ENCODE results near the gene OLIG3.

Gene OLIG3

GRCh38 chr6:137496368-137496767, 2.2 kb upstream of the OLIG3 start:
- no peak for DNase-seq (ENCODE audit: low read depth in 2 of 2)

- DNase-seq (ENCODE audit: low read depth in 2 of 2) = no peak
Observed at GRCh38 chr6:137495703-137496336, 1.6 kb upstream of the OLIG3 start.

GRCh38 chr6:137494988-137495702, 951 bp upstream of the OLIG3 start:
- no peak for DNase-seq (ENCODE audit: low read depth in 2 of 2)

DNA sequence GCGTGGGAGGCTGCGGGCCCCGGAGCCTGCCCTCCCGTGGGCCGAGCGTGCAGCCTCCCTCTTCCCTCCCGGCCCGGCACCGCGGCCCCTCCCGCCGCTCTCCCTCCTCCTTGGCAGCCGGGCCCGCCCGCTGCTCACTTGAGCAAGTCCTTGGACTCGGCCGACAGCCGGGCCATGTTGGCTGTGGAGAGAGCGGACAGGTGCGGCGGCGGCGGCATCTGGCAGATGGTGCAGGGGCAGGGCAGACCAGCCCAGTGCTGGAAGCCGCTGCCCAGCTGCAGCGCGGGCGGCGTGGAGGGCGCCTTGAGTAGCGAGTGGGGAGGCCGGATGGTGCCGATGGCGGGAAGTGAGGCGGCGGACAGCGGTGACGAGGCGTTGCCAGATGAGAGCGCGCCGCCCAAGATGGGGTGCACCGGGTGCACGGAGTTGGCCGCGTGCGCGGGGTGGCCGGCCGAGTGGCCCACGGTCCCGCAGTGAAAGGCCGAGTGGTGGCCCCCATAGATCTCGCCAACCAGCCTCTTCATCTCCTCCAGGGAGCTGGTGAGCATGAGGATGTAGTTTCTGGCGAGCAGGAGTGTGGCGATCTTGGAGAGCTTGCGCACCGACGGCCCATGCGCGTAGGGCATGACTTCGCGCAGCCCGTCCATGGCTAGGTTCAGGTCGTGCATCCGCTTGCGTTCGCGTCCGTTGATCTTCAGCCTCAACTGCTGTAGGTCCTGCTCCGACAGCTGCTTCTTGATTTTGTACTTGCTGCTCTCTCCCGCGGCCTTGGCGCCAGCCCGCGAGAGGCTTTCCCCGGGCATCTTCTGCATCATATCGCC, 766 bp downstream of the OLIG3 start:
- no peak for DNase-seq (ENCODE audit: low read depth in 2 of 2)

- no peak for DNase-seq (ENCODE audit: low read depth in 2 of 2)
Observed at GRCh38 chr6:137492289-137493217, 1.6 kb downstream of the OLIG3 start.

DNA sequence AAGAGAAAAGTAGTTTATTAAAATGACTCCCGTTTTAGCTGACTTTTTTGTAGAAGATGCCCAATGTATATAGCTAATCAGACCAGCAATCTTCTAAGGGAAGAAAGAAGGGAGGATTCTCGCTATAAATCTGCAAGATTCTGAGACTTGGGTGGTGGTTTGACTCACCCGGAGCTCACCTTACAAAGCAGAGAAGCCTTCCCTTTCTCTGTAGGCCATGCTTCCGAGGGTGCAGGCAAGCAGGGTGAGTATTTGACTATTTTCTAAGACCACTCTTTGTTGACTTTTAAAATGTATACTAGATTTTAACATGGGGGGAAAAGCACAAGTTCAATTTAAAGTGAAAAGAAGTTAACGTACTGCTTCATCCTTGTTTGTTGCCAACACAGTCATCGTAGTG, 2.7 kb downstream of the OLIG3 start:
- DNase-seq (ENCODE audit: low read depth in 2 of 2) = no peak

- no peak for DNase-seq (ENCODE audit: low read depth in 2 of 2)
Observed at GRCh38 chr6:137490961-137491360, 3.2 kb downstream of the OLIG3 start.

DNA sequence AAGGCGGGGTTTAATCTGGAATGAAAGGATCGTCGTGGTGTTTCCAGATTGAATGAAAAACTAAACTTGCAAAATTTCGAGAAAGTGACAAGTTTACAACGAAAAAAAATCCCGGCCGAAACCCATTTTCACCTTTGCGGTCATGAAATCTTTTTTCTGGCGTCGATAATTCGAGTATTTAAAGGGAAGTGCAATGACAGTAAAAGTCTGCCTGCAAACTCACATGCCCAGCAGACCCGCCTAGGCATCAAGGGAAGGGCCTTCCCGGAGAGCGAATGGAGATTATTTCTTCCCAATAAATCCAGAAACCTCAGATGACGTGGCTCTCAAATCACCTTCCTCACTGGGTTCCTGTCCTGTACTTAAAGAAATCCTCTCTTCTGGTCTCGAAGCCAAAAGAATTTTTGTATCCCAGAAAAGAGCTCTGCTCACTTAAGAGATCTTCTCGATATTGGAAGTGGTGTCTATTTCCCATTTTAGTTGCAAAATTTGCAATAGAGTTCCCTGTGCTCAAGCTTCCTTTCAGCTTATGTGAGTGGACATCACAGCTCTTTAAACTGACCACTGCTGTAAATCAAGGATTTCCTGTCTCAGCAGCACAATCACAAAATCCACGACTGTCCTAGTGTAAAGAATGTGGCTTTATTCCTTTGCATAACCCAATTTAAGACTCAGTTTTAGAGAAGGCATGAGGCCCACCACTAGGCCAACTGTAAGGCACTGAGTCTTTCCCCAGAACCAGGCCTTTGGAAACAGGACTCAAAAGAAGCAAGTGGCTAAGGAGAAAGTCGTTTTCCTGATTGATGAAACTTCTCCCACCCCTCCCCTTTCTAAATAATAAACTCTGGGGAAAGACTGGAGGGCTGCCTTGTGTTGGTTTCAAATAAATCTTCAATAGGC, 3.9 kb downstream of the OLIG3 start:
- DNase-seq (ENCODE audit: low read depth in 2 of 2) = no peak

GRCh38 chr6:137489046-137490005, 4.9 kb downstream of the OLIG3 start:
- DNase-seq (ENCODE audit: low read depth in 2 of 2) = no peak

- no peak for DNase-seq (ENCODE audit: low read depth in 2 of 2)
Observed at GRCh38 chr6:137488150-137489045, 5.8 kb downstream of the OLIG3 start.

GRCh38 chr6:137487869-137488149, 6.4 kb downstream of the OLIG3 start:
- no peak for DNase-seq (ENCODE audit: low read depth in 2 of 2)

DNA sequence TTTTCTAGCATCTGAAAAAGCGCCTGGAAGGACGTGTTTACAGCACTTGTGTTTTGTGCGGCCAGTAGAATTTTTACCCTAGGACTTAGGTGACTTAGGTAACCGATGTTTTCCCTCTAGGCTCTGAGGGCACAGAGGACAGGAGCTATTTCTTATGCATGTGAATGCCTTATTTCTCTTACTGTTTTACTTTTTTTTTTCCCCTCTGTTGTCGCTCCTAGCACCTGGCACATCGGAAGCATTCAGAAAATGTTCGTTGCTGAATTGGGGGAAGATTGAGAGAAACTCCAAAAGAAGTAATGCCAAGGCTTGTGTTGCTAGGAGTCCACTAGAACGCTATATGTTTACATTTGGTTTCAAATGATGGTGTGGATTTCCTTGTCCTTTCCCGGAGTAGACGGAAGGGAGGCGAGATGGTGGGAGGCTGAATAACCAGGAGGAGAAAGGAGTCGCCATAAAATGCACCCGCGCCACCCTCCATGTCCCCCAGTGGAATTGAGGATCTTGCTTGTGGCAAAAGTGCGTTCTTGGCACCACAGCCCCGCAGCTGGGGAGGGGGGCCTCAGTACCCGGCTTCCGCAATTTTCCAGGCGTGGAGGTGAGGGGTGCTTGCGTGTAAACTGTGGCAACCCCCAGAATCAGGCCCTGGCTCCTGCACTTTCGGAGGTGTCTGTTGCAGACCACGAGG, 6.9 kb downstream of the OLIG3 start:
- no peak for DNase-seq (ENCODE audit: low read depth in 2 of 2)

- no peak for DNase-seq (ENCODE audit: low read depth in 2 of 2)
Observed at GRCh38 chr6:137486416-137486815, 7.8 kb downstream of the OLIG3 start.

- DNase-seq (ENCODE audit: low read depth in 2 of 2) = no peak
Observed at GRCh38 chr6:137480431-137480830, 13.8 kb downstream of the OLIG3 start.

DNA sequence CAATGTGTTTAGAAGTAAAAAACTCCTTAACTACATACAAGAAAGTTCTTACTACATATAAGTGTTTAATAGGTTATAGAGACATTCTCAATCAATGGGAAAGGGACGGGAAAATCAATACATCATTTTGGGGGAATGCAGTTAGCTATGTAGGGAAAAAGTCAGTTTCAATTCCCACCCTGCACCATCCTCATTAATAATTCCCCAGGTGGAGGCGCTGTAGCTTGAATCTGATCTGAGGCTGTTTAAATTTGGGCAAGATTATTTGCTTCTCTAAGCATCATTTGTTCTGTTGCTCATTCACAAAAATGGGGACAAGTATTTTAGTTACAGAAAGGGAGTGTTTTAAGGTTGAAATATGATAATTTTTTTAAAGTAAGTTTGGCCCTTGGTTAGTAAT, 19.1 kb downstream of the OLIG3 start:
- DNase-seq (ENCODE audit: low read depth in 2 of 2) = no peak

DNA sequence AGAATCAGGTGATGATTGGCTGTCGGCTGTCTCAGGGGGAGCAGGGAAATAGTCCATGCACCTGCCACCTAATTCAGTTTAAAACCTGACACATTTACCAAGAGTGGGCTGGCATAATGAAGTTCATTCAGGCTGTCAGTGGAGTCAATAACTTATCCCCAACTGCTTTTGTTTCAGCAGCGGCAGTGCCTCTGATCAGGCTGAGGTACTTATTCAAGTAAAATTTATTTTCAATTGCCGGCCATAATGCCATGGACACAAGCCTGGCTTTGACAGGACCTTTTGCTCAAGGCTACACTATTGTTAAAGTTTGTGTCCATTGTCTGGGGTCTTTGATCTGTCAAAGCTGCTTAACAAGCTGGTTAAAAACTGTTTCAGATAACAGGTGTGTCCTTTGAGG, 20.6 kb downstream of the OLIG3 start:
- no peak for DNase-seq (ENCODE audit: low read depth in 2 of 2)

DNA sequence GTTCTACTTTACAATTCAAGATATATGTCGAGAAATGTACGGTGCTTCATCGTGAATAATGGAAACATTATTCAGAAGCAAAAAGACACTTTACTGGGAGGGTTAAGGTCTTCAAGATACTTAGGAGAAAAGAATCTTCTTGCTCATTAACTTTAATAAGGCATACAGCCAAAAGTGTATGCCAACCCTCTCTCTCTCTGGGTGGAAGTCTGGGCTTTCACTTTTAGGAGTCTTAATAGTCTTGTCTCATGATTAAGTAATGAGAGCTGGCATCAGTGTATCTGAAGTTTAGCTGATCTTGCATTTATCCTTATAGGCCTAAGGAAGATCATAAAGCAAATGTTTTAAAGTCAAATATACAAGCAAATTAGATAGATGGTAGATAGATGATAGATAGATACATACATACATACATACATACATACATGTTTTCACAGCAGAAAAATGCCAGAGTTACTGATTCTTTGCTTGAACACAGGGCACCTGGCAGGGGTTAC, 21.5 kb downstream of the OLIG3 start:
- DNase-seq (ENCODE audit: low read depth in 2 of 2) = no peak

- no peak for DNase-seq (ENCODE audit: low read depth in 2 of 2)
Observed at GRCh38 chr6:137471986-137472385, 22.2 kb downstream of the OLIG3 start.
